NCI-H345 (cell line): ENCODE measurements around the gene CGREF1.

ENCODE experiments used
- DNase-seq: peaks from one replicate; lab custom pipeline; 2025; lab: John Stamatoyannopoulos, UW

CGREF1 gene

GRCh38 chr2:27073782-27074181, 45.1 kb downstream of the CGREF1 start:
- DNase-seq = no peak

- DNase-seq = no peak
Observed at GRCh38 chr2:27072920-27073319, 46.0 kb downstream of the CGREF1 start.

GRCh38 chr2:27071990-27072830, 46.7 kb downstream of the CGREF1 start:
- DNase-seq = no peak

GRCh38 chr2:27071277-27071989, 47.5 kb downstream of the CGREF1 start, which contains the start of gene OST4:
Gene OST4, minus strand, starts transcription at chr2:27071654.
- peak; percentile 97 for DNase-seq

- no peak for DNase-seq
Observed at GRCh38 chr2:27070653-27071276, 48.2 kb downstream of the CGREF1 start.

- DNase-seq = no peak
Observed at GRCh38 chr2:27069961-27070618, 48.8 kb downstream of the CGREF1 start.

GRCh38 chr2:27069436-27069835, 49.5 kb downstream of the CGREF1 start:
- DNase-seq = no peak

- no peak for DNase-seq
Observed at GRCh38 chr2:27067385-27067784, 51.5 kb downstream of the CGREF1 start.

- DNase-seq = no peak
Observed at GRCh38 chr2:27065128-27065527, 53.8 kb downstream of the CGREF1 start.

GRCh38 chr2:27060323-27060722, 58.6 kb downstream of the CGREF1 start:
- DNase-seq = no peak

- DNase-seq = no peak
Observed at GRCh38 chr2:27059141-27059820, 59.6 kb downstream of the CGREF1 start.

- DNase-seq = no peak
Observed at GRCh38 chr2:27058210-27058609, 60.7 kb downstream of the CGREF1 start.

GRCh38 chr2:27057184-27057583, 61.7 kb downstream of the CGREF1 start:
- DNase-seq = no peak

- DNase-seq = no peak
Observed at GRCh38 chr2:27054721-27055120, 64.2 kb downstream of the CGREF1 start.

GRCh38 chr2:27053776-27054175, 65.2 kb downstream of the CGREF1 start:
- DNase-seq = no peak

- no peak for DNase-seq
Observed at GRCh38 chr2:27053321-27053720, 65.6 kb downstream of the CGREF1 start.

- no peak for DNase-seq
Observed at GRCh38 chr2:27051902-27052645, 66.9 kb downstream of the CGREF1 start.

- DNase-seq = peak; percentile 97
Observed at GRCh38 chr2:27050996-27051901, 67.7 kb downstream of the CGREF1 start, which contains the start of gene AGBL5. Gene AGBL5, plus strand, starts transcription at chr2:27051668. Its CDS starts 1,291 bp downstream, at chr2:27052959.
